Right cardiac atrium (tissue), 5 donors: ENCODE results near the gene GPR18. TPM values are rescaled to one million over a fixed set of nuclear protein-coding genes. Genes with fewer than 3 reads are reported as not detected.
A peak's percentile ranks its signal among the peaks of the same experiment; 100 is the strongest.

ENCODE experiments used
- ATAC-seq, 2 donors: fragments of 200-7000 bp; cut with Tn5 transposase; one replicate each; pipeline versions ENCODE4 v1.8.0 to v1.9.1; 2020; ENCODE audit warnings: moderate library complexity in 2 of 2, mild to moderate bottlenecking in 1 of 2
- DNase-seq, 3 donors: peaks; one replicate each; pipeline ENCODE4 v3.0.0-alpha.2; 2020
- H3K27ac ChIP-seq: one replicate; pipeline ENCODE4 v1.5.1; 2013; ENCODE audit warnings: mild to moderate bottlenecking, low read length, control low read depth, moderate library complexity
- H3K27me3 ChIP-seq: one replicate; pipeline ENCODE4 v1.6.1; 2013; ENCODE audit not compliant: control insufficient read depth, insufficient read depth
- H3K4me1 ChIP-seq: one replicate; pipeline ENCODE4 v1.6.1; 2013; ENCODE audit warnings: low read length; ENCODE audit not compliant: control insufficient read depth, insufficient read depth
- H3K4me3 ChIP-seq: one replicate; pipeline ENCODE4 v1.5.1; 2013; ENCODE audit warnings: low read length, control low read depth
- H3K9me3 ChIP-seq: one replicate; pipeline ENCODE4 v1.6.1; 2013; ENCODE audit warnings: low read length; ENCODE audit not compliant: control insufficient read depth
- WGBS: extraction: QIAGEN DNeasy Blood & Tissue Kit; methylation state at CpG from one replicate; pipeline ENCODE4 v1.1.7; 2013; 5-methylcytosine and 5-hydroxymethylcytosine counted together
- intact Hi-C, 4 donors: fragments of 100-400 bp; cut with DNase I; formaldehyde crosslinking; loops; one replicate each; pipeline versions ENCODE4 v1.11.0 to v1.14.0; 2022 to 2023
- polyA plus RNA-seq: library from polyadenylated mRNA; stranded (reverse); fragments of 200-250 nt; gene quantifications from one replicate; pipeline ENCODE4 v1.2.3, GENCODE V29; 2013
- total RNA-seq, 4 donors: library from RNA; stranded (reverse); fragmentation: NEBNext Ultra II Directional; extraction: Animal tissue kit (Norgen Biotek cat#: 25700); gene quantifications; one replicate each; pipeline ENCODE4 v1.2.1, GENCODE V29; 2021
- donor health status: healthy with polysubstance abuse.
- donor health status: DM: no; HTN: yes; CAD: no.
- donor health status: DM: no; HTN: no; CAD: no.
- donor health status: DM: no; HTN: yes; CAD: no; lungs with severe emphysema.
- donor health status: DM: yes; HTN: yes; CAD: no.

GPR18 gene
- total and polyA plus RNA-seq, 5 donors: 0.21 to 0.37 TPM; not detected in 3

GRCh38 chr13:99228737-99229691 lies 29.2 kb downstream of the GPR18 start:
- 57% methylated on average over 13 of the region's 13 CpGs for WGBS
- Histone ChIP-seq H3K9me3 (no peaks in the 10 kb centered on the region), H3K27me3 (no peaks in the 10 kb centered on the region), H3K4me3 (no peak overlapping the region), H3K27ac (peak overlapping the region; percentile 77), H3K4me1 (peaks cover 6% of the 10 kb centered on the region)
- intact Hi-C loops: no loop called here
- DNase-seq (no peak), ATAC-seq (peak in 1 of 2 donors; percentile 20)

- no peaks in the 10 kb centered on the region for H3K27me3 ChIP-seq
- H3K27ac ChIP-seq: no peak overlapping the region
- no peak for ATAC-seq
- peaks cover 8% of the 10 kb centered on the region for H3K4me1 ChIP-seq
- WGBS: 86% methylated on average over 15 of the region's 15 CpGs
- no peak for DNase-seq
- H3K9me3 ChIP-seq: no peaks in the 10 kb centered on the region
- intact Hi-C loops: no loop called here
- H3K4me3 ChIP-seq: no peak overlapping the region
Observed at GRCh38 chr13:99227909-99228688, 30.1 kb downstream of the GPR18 start.

- DNase-seq (no peak), ATAC-seq (no peak)
- no peaks in the 10 kb centered on the region for H3K27me3 ChIP-seq
- 88% methylated on average over 6 of the region's 6 CpGs for WGBS
- H3K4me1 ChIP-seq: peaks cover 8% of the 10 kb centered on the region
- H3K4me3 ChIP-seq: no peak overlapping the region
- no peak overlapping the region for H3K27ac ChIP-seq
- intact Hi-C loops: no loop called here
- H3K9me3 ChIP-seq: no peaks in the 10 kb centered on the region
Observed at GRCh38 chr13:99227331-99227900, 30.8 kb downstream of the GPR18 start.

GRCh38 chr13:99226513-99226912 lies 31.7 kb downstream of the GPR18 start:
- DNase-seq (no peak), ATAC-seq (no peak)
- Histone ChIP-seq H3K9me3 (no peaks in the 10 kb centered on the region), H3K27ac (no peak overlapping the region), H3K4me3 (no peak overlapping the region), H3K4me1 (peaks cover 12% of the 10 kb centered on the region), H3K27me3 (no peaks in the 10 kb centered on the region)
- WGBS: 64% methylated on average over 2 of the region's 2 CpGs
- intact Hi-C loops: no loop called here

GRCh38 chr13:99225078-99225477 lies 33.1 kb downstream of the GPR18 start:
- no peak overlapping the region for H3K27ac ChIP-seq
- WGBS: 67% methylated on average over 4 of the region's 4 CpGs
- DNase-seq: no peak
- H3K9me3 ChIP-seq: no peaks in the 10 kb centered on the region
- H3K4me3 ChIP-seq: no peak overlapping the region
- peaks cover 12% of the 10 kb centered on the region for H3K4me1 ChIP-seq
- intact Hi-C loops: no loop called here
- no peaks in the 10 kb centered on the region for H3K27me3 ChIP-seq
- ATAC-seq: no peak

- Histone ChIP-seq H3K4me1 (peaks cover 11% of the 10 kb centered on the region), H3K27me3 (no peaks in the 10 kb centered on the region), H3K27ac (no peak overlapping the region), H3K4me3 (no peak overlapping the region), H3K9me3 (no peaks in the 10 kb centered on the region)
- DNase-seq: no peak
- WGBS: 60% methylated on average over 2 of the region's 2 CpGs
- intact Hi-C loops: no loop called here
- no peak for ATAC-seq
Observed at GRCh38 chr13:99224021-99224420, 34.2 kb downstream of the GPR18 start.

GRCh38 chr13:99223587-99223986 lies 34.6 kb downstream of the GPR18 start:
- peaks cover 9% of the 10 kb centered on the region for H3K4me1 ChIP-seq
- H3K4me3 ChIP-seq: no peak overlapping the region

GRCh38 chr13:99221567-99222239 lies 36.5 kb downstream of the GPR18 start:
- Histone ChIP-seq H3K27me3 (no peaks in the 10 kb centered on the region), H3K9me3 (no peaks in the 10 kb centered on the region), H3K4me3 (no peak overlapping the region), H3K27ac (peak overlapping the region; percentile 19), H3K4me1 (peaks cover 20% of the 10 kb centered on the region)
- ATAC-seq (no peak), DNase-seq (no peak)
- 91% methylated on average over 8 of the region's 8 CpGs for WGBS
- intact Hi-C loops: no loop called here

More at GRCh38 chr13:99223587-99223986, 34.6 kb downstream of the GPR18 start:
- intact Hi-C loops: no loop called here
- WGBS: 74% methylated on average over 1 of the region's 1 CpG
- Histone ChIP-seq H3K27ac (no peak overlapping the region), H3K27me3 (no peaks in the 10 kb centered on the region), H3K9me3 (no peaks in the 10 kb centered on the region)
- ATAC-seq: no peak
- DNase-seq: no peak

- Histone ChIP-seq H3K27ac (peak overlapping the region; percentile 55), H3K9me3 (no peaks in the 10 kb centered on the region), H3K27me3 (no peaks in the 10 kb centered on the region), H3K4me1 (peaks cover 19% of the 10 kb centered on the region), H3K4me3 (no peak overlapping the region)
- DNase-seq: no peak
- no peak for ATAC-seq
- intact Hi-C loops: no loop called here
- whole genome bisulfite sequencing: 65% methylated on average over 6 of the region's 6 CpGs
Observed at GRCh38 chr13:99220199-99220935, 37.8 kb downstream of the GPR18 start.

- H3K27me3 ChIP-seq: no peaks in the 10 kb centered on the region
- ATAC-seq (no peak), DNase-seq (no peak)
- no peaks in the 10 kb centered on the region for H3K9me3 ChIP-seq
- intact Hi-C loops: no loop called here
- no peak overlapping the region for H3K4me3 ChIP-seq
- 89% methylated on average over 2 of the region's 2 CpGs for WGBS
- peaks cover 19% of the 10 kb centered on the region for H3K4me1 ChIP-seq
- peak overlapping the region; percentile 42 for H3K27ac ChIP-seq
Observed at GRCh38 chr13:99218969-99219368, 39.2 kb downstream of the GPR18 start.
